GM12865 (cell line): ENCODE data around the gene CDH4.

ENCODE experiments used
- DNase-seq: peaks from one replicate; pipeline ENCODE4 v3.0.0; 2010; ENCODE audit warnings: low read depth
- H3K4me3 ChIP-seq: 2 replicates; pipeline ENCODE4 v1.5.1; 2011; ENCODE audit warnings: mild to moderate bottlenecking, low read depth, low read length, control low read depth
- CTCF ChIP-seq: IDR thresholded peaks from 2 replicates; pipeline ENCODE4 v1.5.1; 2011; ENCODE audit warnings: low read length, control low read depth, low read depth, inconsistent platforms; ENCODE audit not compliant: insufficient read depth; ENCODE audit errors: missing control alignments

Gene CDH4

DNA sequence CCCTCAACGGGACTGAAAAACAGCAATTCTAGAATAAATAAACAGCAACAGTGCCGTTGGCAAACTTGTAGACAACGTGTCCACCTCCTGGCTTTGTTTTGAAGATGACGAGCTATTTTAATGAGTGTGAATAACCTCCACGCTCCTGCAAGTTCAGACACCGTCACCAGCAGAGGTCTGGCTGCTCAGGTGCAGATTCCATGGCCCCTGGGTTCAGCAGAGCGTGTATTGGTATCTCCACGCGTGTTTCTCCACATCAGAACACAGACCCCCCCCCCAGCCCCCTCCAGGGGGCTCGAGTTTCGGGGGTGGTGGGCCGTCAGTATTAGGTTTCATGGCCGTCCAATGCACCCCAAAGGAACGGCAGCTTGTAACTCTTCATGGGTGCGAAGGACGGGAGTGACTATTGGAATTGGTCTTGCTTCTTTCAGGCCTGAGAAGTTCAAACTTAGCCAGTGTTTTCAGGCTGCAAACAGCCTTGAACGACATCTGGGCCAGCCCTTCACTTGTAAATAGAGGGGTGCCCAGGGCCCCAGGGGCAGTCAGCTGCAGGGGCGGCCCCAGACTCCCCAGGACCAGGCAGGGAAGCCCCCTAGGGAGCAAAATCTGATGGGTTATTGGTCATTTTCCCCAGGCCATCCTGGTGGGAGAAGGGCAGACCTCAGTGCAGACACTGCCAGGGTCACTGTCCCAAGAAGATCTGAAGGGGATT lies 505.1 kb downstream of the CDH4 start:
- no peak for TF ChIP-seq CTCF
- DNase-seq = no peak

DNA sequence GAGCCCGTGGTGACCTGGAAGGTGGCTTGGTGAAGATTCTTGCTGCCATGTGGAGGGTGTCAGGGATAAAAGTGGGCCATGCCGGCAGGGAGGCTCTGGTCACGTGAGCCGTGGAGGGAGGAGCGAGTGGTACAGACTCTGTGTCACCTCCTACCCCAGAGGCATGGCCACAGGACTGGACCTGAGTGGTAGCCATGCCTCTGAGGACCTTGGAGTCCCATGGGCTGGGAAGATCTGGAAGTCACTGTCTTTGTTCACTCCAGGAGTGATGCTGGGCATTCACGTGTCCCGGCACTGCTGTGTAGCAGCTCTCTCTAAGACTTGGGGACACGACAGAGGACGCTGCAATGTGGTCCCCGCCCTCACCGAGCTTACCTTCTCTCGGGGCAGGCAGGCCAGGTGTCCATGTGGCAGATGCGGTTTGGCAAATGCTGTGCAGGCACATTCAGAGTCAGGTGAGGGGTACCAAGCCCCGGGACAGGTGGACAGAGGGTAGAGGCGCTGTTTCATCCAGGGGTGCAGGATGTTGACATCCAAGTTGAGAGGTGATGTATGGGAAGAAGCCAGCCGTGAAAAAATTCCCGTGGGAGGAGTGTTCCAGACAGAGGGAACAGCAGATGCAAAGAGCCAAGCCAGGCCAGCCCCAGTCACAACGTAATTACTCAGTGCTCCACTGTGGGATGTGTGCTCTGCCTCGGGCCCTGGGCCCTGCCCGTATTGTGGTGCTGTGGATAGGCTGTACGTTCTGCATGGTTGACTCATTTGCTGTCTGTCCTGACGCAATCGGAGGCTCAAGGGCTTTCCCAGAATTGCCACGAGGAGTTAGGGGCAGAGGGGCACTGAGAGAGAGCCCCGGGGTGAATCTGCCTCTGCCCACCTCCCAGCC lies 505.9 kb downstream of the CDH4 start:
- DNase-seq = no peak
- no peak overlapping the region for H3K4me3 ChIP-seq
- TF ChIP-seq CTCF = no peak

More for the DNA sequence above, 505.1 kb downstream of the CDH4 start:
- H3K4me3 ChIP-seq = no peak overlapping the region

GRCh38 chr20:61758564-61759200 lies 506.6 kb downstream of the CDH4 start:
- H3K4me3 ChIP-seq = no peak overlapping the region
- no peak for DNase-seq
- TF ChIP-seq CTCF = no peak

DNA sequence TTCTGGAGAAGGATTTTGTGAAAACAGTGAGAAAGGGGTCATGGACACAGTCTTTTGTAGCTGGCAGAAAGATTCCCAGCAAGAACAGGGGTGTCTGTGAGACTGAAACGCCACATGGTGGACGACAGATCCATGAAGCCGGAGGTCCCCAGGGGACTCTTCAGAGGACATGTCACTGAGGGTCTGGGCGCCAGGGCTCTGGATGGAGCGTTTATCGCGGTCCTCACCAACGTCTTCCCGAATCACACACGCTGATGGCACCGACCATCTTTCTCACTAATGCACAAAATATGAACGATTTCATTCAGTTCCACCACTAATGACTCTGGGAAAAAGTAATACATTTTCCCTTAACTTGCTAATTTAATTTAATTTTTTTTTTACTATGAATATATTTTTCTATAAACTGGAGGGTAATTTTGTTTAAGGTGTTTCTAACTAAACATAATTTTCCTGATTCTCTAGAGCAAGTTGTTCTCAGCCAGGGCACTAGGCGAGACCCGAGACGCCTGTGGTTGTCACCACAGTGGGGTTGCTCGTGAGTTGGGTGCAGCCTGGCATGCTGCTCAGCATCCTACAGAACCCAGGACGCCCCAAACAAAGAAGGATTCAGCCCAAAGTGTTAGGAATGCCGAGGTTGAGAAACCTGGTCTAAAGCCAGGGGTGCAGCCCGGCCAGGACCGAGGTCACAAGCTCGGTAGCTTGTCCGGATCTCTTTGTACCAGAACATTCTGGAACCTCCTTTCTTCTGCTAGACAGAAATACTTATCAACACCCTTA lies 507.4 kb downstream of the CDH4 start:
- TF ChIP-seq CTCF = no peak

DNA sequence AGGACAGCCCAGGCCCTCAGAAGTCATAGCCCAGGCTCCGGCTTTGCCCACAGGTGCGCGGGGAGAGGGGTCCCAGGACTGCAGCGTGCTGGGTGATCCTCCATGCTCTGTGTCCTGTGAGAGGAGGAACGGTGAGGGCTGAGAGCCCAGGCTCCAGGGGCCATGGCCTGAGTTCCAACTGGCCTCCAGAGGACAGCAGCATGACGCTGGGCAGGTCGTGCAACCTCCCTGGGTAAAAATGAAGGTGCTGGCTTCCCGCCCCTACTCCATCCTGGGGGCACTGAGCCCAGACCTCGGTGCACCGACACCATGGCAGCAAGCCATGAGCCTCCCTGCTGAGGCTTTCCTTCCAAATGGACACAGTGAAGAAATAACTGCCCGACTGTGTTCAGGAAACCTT lies 508.3 kb downstream of the CDH4 start:
- TF ChIP-seq CTCF = no peak
- no peak for DNase-seq
- H3K4me3 ChIP-seq = no peak overlapping the region

More for the DNA sequence above, 507.4 kb downstream of the CDH4 start:
- no peak overlapping the region for H3K4me3 ChIP-seq
- DNase-seq = no peak

DNA sequence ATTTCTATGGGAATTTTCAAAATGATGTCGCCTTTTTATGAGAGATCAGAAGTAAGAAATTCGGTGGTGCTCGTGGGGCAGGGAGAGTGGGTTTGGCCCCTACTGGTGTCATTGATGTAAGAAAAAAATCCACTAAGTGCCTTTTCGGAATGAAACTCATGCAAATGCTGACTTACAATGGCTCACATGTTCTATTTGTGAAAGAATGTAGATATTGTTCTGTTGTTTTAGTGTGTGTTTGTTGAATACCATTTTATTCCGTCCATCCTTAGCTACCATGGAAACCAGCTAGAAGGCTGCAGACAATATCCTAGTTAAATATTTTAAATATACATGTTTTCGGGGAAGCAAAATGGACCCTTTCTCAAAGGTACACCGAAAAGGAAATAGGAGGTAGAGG lies 508.7 kb downstream of the CDH4 start:
- TF ChIP-seq CTCF = no peak
- no peak overlapping the region for H3K4me3 ChIP-seq
- DNase-seq = no peak
